CD14-positive monocyte (primary cell): ENCODE data around the gene LDAH. TPM values are rescaled to one million over a fixed set of nuclear protein-coding genes. Genes with fewer than 3 reads are reported as not detected.

Source experiments
- DNase-seq, 3 donors: peaks; one replicate each; pipeline ENCODE4 v3.0.0-alpha.2; 2011 to 2022
- H2AFZ ChIP-seq: 2 replicates; pipeline ENCODE4 v1.6.0; 2012; ENCODE audit warnings: mild to moderate bottlenecking, low read depth, low read length, inconsistent platforms; ENCODE audit not compliant: insufficient read depth, poor library complexity, severe bottlenecking
- H3K27ac ChIP-seq, 2 donors: 1 replicate in 1 of 2; 2 replicates in 1 of 2; pipeline ENCODE4 v1.5.1; 2012 to 2013; ENCODE audit warnings: low read length in 2 of 2, control low read depth in 1 of 2, inconsistent platforms in 1 of 2, low read depth in 1 of 2, mild to moderate bottlenecking in 1 of 2
- H3K27me3 ChIP-seq, 2 donors: one replicate each; pipeline versions ENCODE4 v1.6.0 to v1.6.1; 2011 to 2013; ENCODE audit warnings: low read length in 2 of 2; ENCODE audit not compliant: control insufficient read depth in 2 of 2, insufficient read depth in 2 of 2
- H3K36me3 ChIP-seq, 2 donors: replicated peaks in 1 of 2; 1 replicate in 1 of 2; 2 replicates in 1 of 2; pipeline versions ENCODE4 v1.5.1 to v1.6.1; 2012 to 2013; ENCODE audit warnings: low read length in 2 of 2, control low read depth in 1 of 2, inconsistent platforms in 1 of 2, mild to moderate bottlenecking in 1 of 2; ENCODE audit not compliant: insufficient read depth in 2 of 2, control insufficient read depth in 1 of 2
- H3K4me1 ChIP-seq, 2 donors: 1 replicate in 1 of 2; 2 replicates in 1 of 2; pipeline versions ENCODE4 v1.5.1 to v1.6.1; 2012 to 2013; ENCODE audit warnings: low read length in 2 of 2, control low read depth in 1 of 2, inconsistent platforms in 1 of 2, mild to moderate bottlenecking in 1 of 2, moderate library complexity in 1 of 2; ENCODE audit not compliant: insufficient read depth in 2 of 2, control insufficient read depth in 1 of 2
- H3K4me2 ChIP-seq: replicated peaks from 2 replicates; pipeline ENCODE3; 2012; ENCODE audit warnings: low read length, moderate library complexity, mild to moderate bottlenecking; ENCODE audit not compliant: poor library complexity, severe bottlenecking; ENCODE audit errors: extremely low read depth
- H3K4me3 ChIP-seq, 3 experiments: fragments of 200-600 bp in 1 of 3; sonication (generic) in 1 of 3; replicated peaks in 1 of 3; 1 replicate in 2 of 3; 2 replicates in 1 of 3; pipeline ENCODE4 v1.5.1; 2011 to 2013; ENCODE audit warnings: low read length in 3 of 3, mild to moderate bottlenecking in 3 of 3, control low read depth in 2 of 3, low read depth in 2 of 3, inconsistent platforms in 1 of 3, moderate library complexity in 1 of 3
- H3K79me2 ChIP-seq: 2 replicates; pipeline ENCODE4 v1.6.0; 2012; ENCODE audit warnings: mild to moderate bottlenecking, control low read depth, inconsistent platforms, low read length, moderate library complexity; ENCODE audit not compliant: insufficient read depth
- H3K9ac ChIP-seq: 2 replicates; pipeline ENCODE4 v1.6.0; 2017; ENCODE audit warnings: low read length, mild to moderate bottlenecking; ENCODE audit not compliant: insufficient read depth, poor library complexity, severe bottlenecking
- H3K9me3 ChIP-seq, 2 donors: replicated peaks in 1 of 2; 1 replicate in 1 of 2; 2 replicates in 1 of 2; pipeline versions ENCODE4 v1.5.1 to v1.6.1; 2012 to 2013; ENCODE audit warnings: low read length in 2 of 2, control low read depth in 1 of 2; ENCODE audit not compliant: control insufficient read depth in 1 of 2, insufficient read depth in 1 of 2
- H4K20me1 ChIP-seq: 2 replicates; pipeline ENCODE4 v1.6.0; 2012; ENCODE audit warnings: mild to moderate bottlenecking, low read length, control low read depth, moderate library complexity; ENCODE audit not compliant: insufficient read depth
- H3K27ac Mint-ChIP-seq, 7 donors: one replicate each; pipeline ENCODE4 v1.8.0; 2020; ENCODE audit warnings: mild to moderate bottlenecking in 7 of 7, mixed read lengths in 7 of 7, moderate library complexity in 6 of 7, inconsistent platforms in 2 of 7
- H3K27me3 Mint-ChIP-seq, 3 donors: one replicate each; pipeline ENCODE4 v1.8.0; 2021 to 2022; ENCODE audit warnings: low read depth in 3 of 3, mild to moderate bottlenecking in 3 of 3, mixed read lengths in 3 of 3, moderate library complexity in 3 of 3, inconsistent platforms in 1 of 3
- H3K36me3 Mint-ChIP-seq, 2 donors: one replicate each; pipeline ENCODE4 v1.8.0; 2020; ENCODE audit warnings: mixed read lengths in 2 of 2, inconsistent platforms in 1 of 2, mild to moderate bottlenecking in 1 of 2
- H3K4me1 Mint-ChIP-seq: one replicate; pipeline ENCODE4 v1.8.0; 2020; ENCODE audit warnings: mild to moderate bottlenecking, mixed read lengths
- H3K4me3 Mint-ChIP-seq, 2 donors: one replicate each; pipeline ENCODE4 v1.8.0; 2020; ENCODE audit warnings: mild to moderate bottlenecking in 2 of 2, mixed read lengths in 2 of 2, moderate library complexity in 1 of 2
- H3K9me3 Mint-ChIP-seq, 7 donors: one replicate each; pipeline ENCODE4 v1.8.0; 2020 to 2022; ENCODE audit warnings: mixed read lengths in 7 of 7, mild to moderate bottlenecking in 6 of 7, moderate library complexity in 6 of 7, inconsistent platforms in 2 of 7
- WGBS: methylation state at CpG from one replicate; pipeline ENCODE4 v1.1.5; 2013; ENCODE audit warnings: missing lambda C conversion rate; ENCODE audit not compliant: insufficient coverage; 5-methylcytosine and 5-hydroxymethylcytosine counted together
- intact Hi-C, 2 donors: fragments of 100-400 bp; cut with micrococcal nuclease; formaldehyde crosslinking; loops; one replicate each; pipeline versions ENCODE4 v1.15.0 to v1.15.1; 2023
- polyA plus RNA-seq, 3 donors: library from polyadenylated mRNA; depleted of rRNA in 1 of 3; unstranded in 2 of 3; stranded (reverse) in 1 of 3; fragments of 300-500 nt in 2 of 3; fragments of >200 nt in 1 of 3; fragmentation: Illumina TruSeq in 2 of 3; gene quantifications; 1 replicate in 2 of 3; 2 replicates in 1 of 3; pipeline ENCODE4 v1.2.3, GENCODE V29; 2012 to 2021
- TF ChIP-seq, protein P1 (sequence below): fragments of 200-600 bp; IDR thresholded peaks from one replicate; pipeline ENCODE4 v1.8.0; 2022; ENCODE audit warnings: antibody characterized with exemption, mild to moderate bottlenecking

The LDAH gene
- polyA plus RNA-seq, 3 donors: 3.7 to 5.7 (median 5.0) TPM

DNA sequence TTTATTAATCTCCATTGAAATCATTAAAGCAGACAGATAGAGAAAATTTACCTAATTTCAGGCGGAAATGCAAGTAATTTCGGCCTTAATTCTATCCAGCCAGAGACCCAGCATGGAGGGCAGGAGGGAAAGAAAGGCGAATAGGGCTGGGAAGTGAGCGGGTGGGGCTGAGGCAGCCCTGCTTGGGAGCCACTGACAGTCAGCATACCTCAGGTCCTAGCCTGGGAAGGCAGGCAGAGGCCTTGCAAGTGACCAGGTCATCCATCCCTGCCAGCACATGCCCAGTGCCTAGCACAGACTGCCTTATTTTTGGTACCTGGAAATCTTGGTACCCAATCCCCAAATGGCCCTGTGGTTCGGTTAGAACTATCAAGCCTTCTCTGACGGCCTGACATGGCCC, 154.4 kb downstream of the LDAH start:
- H2AFZ ChIP-seq: no peak overlapping the region
- H4K20me1 ChIP-seq: no peaks in the 10 kb centered on the region
- H3K27ac ChIP-seq: no peak overlapping the region
- H3K9ac ChIP-seq: no peak overlapping the region
- Mint-ChIP-seq H3K27ac (no peak overlapping the region), H3K4me1 (peaks cover 31% of the 10 kb centered on the region), H3K4me3 (peak overlapping the region in 1 of 2 donors; percentile 70), H3K27me3 (peaks cover 91 to 95% (median 92%) of the 10 kb centered on the region in 3 donors), H3K36me3 (peaks cover 0 to 8% of the 10 kb centered on the region in 2 donors), H3K9me3 (peaks cover 2 to 33% (median 12%) of the 10 kb centered on the region in 7 donors)
- H3K4me1 ChIP-seq: peaks cover 10 to 20% of the 10 kb centered on the region in 2 donors
- peaks cover 55 to 86% of the 10 kb centered on the region in 2 donors for H3K27me3 ChIP-seq
- no peaks in the 10 kb centered on the region for H3K79me2 ChIP-seq
- TF ChIP-seq, protein P1, sequence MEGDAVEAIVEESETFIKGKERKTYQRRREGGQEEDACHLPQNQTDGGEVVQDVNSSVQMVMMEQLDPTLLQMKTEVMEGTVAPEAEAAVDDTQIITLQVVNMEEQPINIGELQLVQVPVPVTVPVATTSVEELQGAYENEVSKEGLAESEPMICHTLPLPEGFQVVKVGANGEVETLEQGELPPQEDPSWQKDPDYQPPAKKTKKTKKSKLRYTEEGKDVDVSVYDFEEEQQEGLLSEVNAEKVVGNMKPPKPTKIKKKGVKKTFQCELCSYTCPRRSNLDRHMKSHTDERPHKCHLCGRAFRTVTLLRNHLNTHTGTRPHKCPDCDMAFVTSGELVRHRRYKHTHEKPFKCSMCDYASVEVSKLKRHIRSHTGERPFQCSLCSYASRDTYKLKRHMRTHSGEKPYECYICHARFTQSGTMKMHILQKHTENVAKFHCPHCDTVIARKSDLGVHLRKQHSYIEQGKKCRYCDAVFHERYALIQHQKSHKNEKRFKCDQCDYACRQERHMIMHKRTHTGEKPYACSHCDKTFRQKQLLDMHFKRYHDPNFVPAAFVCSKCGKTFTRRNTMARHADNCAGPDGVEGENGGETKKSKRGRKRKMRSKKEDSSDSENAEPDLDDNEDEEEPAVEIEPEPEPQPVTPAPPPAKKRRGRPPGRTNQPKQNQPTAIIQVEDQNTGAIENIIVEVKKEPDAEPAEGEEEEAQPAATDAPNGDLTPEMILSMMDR: no peak
- no peak for DNase-seq
- no peak overlapping the region for H3K4me3 ChIP-seq
- WGBS: 97% methylated on average over 6 of the region's 6 CpGs
- intact Hi-C loops: loop anchor here in 1 of 2 donors (10.0 kb wide), 1 partner anchor 1314 kb away; the partner anchor contains the start of gene OSR1
- no peaks in the 10 kb centered on the region for H3K36me3 ChIP-seq
- H3K4me2 ChIP-seq: no peak overlapping the region
- peaks cover 2 to 31% of the 10 kb centered on the region in 2 donors for H3K9me3 ChIP-seq

DNA sequence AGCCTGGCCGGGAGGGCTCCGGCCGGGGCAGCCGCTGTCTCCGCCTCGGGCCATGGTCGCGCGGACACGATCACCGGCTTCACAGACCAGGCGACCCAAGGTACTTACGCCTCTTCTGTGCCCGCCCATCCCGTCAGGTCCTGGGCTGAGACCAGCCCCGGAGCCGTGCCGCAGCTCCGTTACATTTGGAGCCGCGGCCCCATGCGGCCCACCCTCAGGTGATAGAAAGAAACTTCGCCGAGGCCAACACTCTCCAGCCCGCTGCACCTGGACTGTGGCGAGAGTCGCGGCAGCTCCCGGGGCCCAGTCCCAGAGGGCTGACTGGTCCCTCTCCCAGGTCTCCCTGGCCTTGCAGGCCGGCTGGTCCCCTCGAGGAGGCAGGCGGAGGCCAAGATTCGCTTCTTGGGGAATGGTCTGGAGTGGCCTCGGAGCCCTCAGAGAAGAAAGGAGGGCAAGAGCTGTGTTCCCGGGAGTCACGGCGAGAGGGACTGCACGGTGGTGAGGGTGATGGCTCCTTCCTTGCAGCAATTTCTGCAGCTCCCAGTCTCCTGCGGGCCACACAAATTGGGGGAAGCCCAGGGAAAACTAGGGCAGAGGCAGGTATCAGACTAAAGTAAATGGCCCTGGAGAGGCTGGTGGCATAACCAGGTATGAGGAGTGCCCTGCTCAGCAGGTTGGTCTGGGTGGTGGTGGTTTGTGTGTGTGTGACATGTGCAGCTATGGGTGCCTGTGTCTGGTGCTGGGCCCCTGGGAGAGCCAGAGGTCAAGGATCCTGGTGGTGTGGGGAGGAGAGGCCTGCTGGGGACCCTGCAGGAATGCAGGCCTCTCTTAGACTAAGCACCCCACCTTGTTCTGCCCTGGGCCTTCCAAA, 155.1 kb downstream of the LDAH start:
- DNase-seq: no peak
- H2AFZ ChIP-seq: no peak overlapping the region
- H3K4me1 ChIP-seq: peaks cover 10 to 20% of the 10 kb centered on the region in 2 donors
- 24% methylated on average over 38 of the region's 39 CpGs for WGBS
- H3K36me3 ChIP-seq: no peaks in the 10 kb centered on the region
- Mint-ChIP-seq H3K4me3 (peak overlapping the region; percentile 9 to 70), H3K27ac (no peak overlapping the region), H3K4me1 (peaks cover 31% of the 10 kb centered on the region), H3K36me3 (peaks cover 0 to 8% of the 10 kb centered on the region in 2 donors), H3K27me3 (peaks cover 90 to 95% (median 92%) of the 10 kb centered on the region in 3 donors), H3K9me3 (peaks cover 2 to 32% (median 13%) of the 10 kb centered on the region in 7 donors)
- no peaks in the 10 kb centered on the region for H3K79me2 ChIP-seq
- intact Hi-C loops: loop anchor here in 1 of 2 donors (10.0 kb wide), 1 partner anchor 1313 kb away; the partner anchor contains the start of gene OSR1
- H3K4me2 ChIP-seq: peak overlapping the region; percentile 36
- peak overlapping the region in 1 of 3 experiments; percentile 28 for H3K4me3 ChIP-seq
- no peaks in the 10 kb centered on the region for H4K20me1 ChIP-seq
- peaks cover 2 to 31% of the 10 kb centered on the region in 2 donors for H3K9me3 ChIP-seq
- no peak overlapping the region for H3K27ac ChIP-seq
- TF ChIP-seq, protein P1: no peak
- H3K9ac ChIP-seq: no peak overlapping the region
- peaks cover 58 to 87% of the 10 kb centered on the region in 2 donors for H3K27me3 ChIP-seq
